AG04449 (cell line): Measurements from ENCODE around the gene ZNF74.

Experiments
- CTCF ChIA-PET: fragments of 350-600 bp; formaldehyde crosslinking; extraction: SDS; loops from one replicate; lab custom pipeline; 2021; ENCODE audit warnings: antibody characterized with exemption; lab: Yijun Ruan, JAX
- POLR2A ChIA-PET: fragments of 400-600, 350-600 bp; formaldehyde crosslinking; extraction: SDS; loops from one replicate; lab custom pipeline; 2020; ENCODE audit warnings: antibody characterized with exemption, inconsistent platforms; lab: Yijun Ruan, JAX
- DNase-seq: peaks from one replicate; pipeline ENCODE4 v3.0.0-alpha.2; 2010; ENCODE audit warnings: low read depth, low spot score
- H3K4me3 ChIP-seq: 2 replicates; pipeline ENCODE4 v1.5.1; 2011; ENCODE audit warnings: low read depth, mild to moderate bottlenecking, control low read depth, low read length
- TF ChIP-seq, protein P1 (sequence below): IDR thresholded peaks from one replicate; pipeline ENCODE4 v1.5.1; 2011; ENCODE audit warnings: mild to moderate bottlenecking, moderate library complexity, low read length, control low read depth, inconsistent platforms; ENCODE audit not compliant: insufficient read depth; ENCODE audit errors: missing control alignments

ZNF74 gene

DNA sequence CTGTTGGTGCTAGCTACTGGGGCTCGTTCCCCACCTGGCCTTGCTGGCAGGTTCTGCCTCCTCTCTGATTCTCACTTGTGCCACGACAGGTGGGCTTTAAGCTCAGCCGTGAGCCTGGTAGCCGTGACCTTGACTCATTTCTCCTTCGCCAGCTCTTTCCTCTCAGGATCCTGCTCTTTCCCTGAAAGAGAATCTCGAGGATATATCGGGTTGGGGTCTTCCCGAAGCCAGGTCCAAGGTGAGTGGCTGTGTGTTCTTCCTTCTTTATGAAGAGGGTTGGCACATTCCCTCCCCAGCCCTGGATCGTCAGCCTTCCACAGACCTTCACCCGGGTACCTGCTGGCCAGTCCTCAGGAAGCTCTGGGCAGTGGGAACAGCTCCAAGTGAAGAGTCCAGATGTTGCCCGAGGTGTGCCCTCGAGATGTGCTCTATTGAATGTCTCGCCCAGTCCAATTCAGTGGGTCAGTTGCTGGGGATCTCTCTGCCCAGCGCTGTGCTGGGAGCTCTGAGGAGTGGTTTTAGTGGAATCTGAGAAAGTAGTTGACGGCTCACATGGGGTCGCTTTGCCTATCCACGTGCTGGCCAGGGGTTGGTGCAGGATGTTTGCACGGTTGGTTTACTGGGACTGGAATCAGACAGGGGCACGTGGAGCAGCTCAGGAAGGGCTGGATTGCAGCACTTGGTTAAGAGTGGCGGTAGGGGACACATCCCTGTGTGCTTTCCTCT lies 1.4 kb downstream of the ZNF74 start:
- ChIA-PET POLR2A (interaction anchor here (1.6 kb wide), 1 partner anchor 112 kb away, joined by 3 read pairs; the partner anchor contains the start of gene MED15), CTCF (interaction anchor here (1.2 to 1.8 kb wide), 5 partner anchors 13 to 64 kb away, joined by 3 to 9 read pairs (median 5); no protein-coding TSS in a partner anchor)
- TF ChIP-seq, protein P1, sequence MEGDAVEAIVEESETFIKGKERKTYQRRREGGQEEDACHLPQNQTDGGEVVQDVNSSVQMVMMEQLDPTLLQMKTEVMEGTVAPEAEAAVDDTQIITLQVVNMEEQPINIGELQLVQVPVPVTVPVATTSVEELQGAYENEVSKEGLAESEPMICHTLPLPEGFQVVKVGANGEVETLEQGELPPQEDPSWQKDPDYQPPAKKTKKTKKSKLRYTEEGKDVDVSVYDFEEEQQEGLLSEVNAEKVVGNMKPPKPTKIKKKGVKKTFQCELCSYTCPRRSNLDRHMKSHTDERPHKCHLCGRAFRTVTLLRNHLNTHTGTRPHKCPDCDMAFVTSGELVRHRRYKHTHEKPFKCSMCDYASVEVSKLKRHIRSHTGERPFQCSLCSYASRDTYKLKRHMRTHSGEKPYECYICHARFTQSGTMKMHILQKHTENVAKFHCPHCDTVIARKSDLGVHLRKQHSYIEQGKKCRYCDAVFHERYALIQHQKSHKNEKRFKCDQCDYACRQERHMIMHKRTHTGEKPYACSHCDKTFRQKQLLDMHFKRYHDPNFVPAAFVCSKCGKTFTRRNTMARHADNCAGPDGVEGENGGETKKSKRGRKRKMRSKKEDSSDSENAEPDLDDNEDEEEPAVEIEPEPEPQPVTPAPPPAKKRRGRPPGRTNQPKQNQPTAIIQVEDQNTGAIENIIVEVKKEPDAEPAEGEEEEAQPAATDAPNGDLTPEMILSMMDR = no peak
- no peak for DNase-seq
- peak overlapping the region; percentile 81 for H3K4me3 ChIP-seq

DNA sequence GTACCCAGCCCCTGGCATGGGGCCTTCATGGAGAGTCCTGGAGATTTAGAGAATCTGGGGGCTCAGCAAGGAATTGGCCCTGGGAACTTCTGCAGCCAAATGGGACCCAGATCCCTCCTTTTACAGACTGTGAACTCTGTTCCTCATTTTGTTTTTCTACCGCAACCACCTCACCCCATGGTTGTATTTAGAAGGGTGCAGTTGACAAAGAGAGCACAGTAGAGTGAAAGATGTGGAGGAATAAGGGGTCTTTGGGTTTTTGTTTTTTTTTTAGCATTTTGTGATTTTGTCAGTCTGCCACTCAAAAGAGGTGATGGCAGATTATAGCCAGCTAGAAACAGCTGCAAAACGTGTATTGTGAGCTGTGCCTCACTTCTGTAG lies 1.9 kb downstream of the ZNF74 start:
- CTCF ChIA-PET = interaction anchor here (1.2 to 1.5 kb wide), 3 partner anchors 12 to 61 kb away, joined by 4 to 6 read pairs (median 4); no protein-coding TSS in a partner anchor
- TF ChIP-seq, protein P1 = no peak
- DNase-seq = no peak
- POLR2A ChIA-PET = interaction anchor here (1.6 kb wide), 1 partner anchor 111 kb away, joined by 3 read pairs; the partner anchor contains the start of gene MED15
- H3K4me3 ChIP-seq = no peak overlapping the region

DNA sequence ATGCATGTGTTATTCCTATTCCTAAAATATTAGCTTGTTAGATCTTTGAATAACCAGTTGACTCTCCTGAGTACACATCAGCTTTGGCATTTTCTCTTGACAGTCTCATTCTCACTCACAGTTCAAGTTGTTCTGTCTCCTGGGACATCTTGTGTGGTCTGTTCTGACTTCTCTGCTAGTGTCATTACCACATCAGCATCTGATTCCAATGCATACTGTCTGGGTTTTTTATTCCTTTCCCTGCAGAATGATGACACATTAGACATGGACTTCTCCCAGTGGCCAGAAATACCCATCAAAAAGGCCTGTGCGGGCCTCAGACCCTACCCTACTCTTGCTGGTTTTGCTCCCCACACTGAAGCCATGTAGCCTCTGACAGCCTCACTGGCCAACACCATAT lies 2.7 kb downstream of the ZNF74 start:
- ChIA-PET CTCF (interaction anchor here (1.5 kb wide), 1 partner anchor 58 kb away, joined by 4 read pairs; no protein-coding TSS in a partner anchor), POLR2A (interaction anchor here (1.6 kb wide), 1 partner anchor 111 kb away, joined by 3 read pairs; the partner anchor contains the start of gene MED15)
- TF ChIP-seq, protein P1 = no peak
- peak; percentile 38 for DNase-seq
- no peak overlapping the region for H3K4me3 ChIP-seq

DNA sequence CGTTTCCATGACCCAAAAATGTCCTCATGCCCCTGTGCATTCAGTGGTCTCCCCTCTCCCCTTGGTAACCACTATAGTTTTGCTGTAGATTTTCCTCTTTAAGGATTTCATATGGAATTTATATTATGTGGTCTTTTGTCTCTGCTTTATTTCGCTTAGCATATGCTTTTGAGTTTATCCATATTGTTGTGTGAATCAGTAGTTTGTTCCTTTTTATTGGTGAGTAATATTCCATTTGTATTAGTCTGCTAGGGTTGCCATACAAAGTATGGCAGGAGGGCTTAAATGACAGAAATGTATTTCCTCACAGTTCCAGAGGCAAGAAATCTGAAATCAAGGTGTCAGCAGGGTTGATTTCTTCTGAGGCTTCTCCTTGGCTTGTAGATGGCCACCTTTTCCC lies 3.5 kb downstream of the ZNF74 start:
- DNase-seq = no peak
- ChIA-PET POLR2A (no interaction called here), CTCF (interaction anchor here (1.5 kb wide), 1 partner anchor 57 kb away, joined by 4 read pairs; no protein-coding TSS in a partner anchor)
- H3K4me3 ChIP-seq = no peak overlapping the region
- TF ChIP-seq, protein P1 = no peak

DNA sequence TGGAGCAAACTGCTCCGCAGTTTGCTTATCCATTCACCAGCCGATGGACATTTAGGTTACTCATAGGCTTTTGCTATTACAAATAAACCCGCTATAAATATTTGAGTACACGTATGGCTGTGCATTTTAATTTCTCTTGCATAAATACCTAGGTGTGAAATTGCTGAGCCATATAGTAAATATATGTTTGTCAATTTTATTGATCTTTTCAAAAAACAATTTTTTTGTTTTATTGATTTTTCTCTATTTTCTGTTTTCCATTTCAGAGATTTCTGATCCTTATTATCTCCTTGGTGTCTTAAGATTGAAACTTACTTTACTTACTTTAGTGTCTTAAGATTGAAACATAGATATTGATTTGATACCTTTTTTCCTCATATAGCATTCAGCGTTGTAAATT lies 4.5 kb downstream of the ZNF74 start:
- CTCF ChIA-PET = interaction anchor here (1.0 kb wide), 1 partner anchor 57 kb away, joined by 3 read pairs; no protein-coding TSS in a partner anchor
- POLR2A ChIA-PET = no interaction called here
- no peak for DNase-seq

More for the DNA sequence above, 4.5 kb downstream of the ZNF74 start:
- TF ChIP-seq, protein P1 = no peak
- H3K4me3 ChIP-seq = no peak overlapping the region
